ENCODE results near the gene TIRAP.
"Not testable (repeated sequence)": the region's sequence is repeated elsewhere in the genome, so short reads cannot be mapped to it uniquely, and the experiment has no call there.

TIRAP gene, protein sequence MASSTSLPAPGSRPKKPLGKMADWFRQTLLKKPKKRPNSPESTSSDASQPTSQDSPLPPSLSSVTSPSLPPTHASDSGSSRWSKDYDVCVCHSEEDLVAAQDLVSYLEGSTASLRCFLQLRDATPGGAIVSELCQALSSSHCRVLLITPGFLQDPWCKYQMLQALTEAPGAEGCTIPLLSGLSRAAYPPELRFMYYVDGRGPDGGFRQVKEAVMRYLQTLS

GRCh38 chr11:126282736-126283591 lies at the start of gene TIRAP:
TSS of gene TIRAP (plus strand) at chr11:126283093. CDS start at chr11:126290895, 7,802 bp downstream.
- DNase-seq, result peak; percentile 31

DNA sequence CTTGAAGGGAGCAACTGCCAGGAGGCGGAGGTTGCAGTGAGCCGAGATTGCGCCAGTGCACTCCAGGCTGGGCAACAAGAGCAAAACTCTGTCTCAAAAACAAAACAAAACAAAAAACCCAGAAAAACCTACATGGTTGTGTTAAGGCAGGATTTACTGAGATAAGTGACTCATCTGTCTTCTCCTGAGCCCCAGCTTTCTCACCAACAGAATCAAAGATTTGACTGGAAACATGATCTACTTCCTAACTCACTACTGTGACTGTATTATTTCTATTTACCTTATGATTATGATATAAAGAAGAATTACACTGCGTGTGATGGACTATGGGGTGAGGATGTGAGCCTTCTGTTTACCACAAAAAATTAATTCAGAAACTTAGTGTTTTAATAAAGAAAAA lies 49.5 kb upstream of the TIRAP start:
- no peak for DNase-seq

- no peak for DNase-seq
Observed at GRCh38 chr11:126246636-126247035, 36.3 kb upstream of the TIRAP start.

GRCh38 chr11:126253265-126253664 lies 29.6 kb upstream of the TIRAP start:
- no peak for DNase-seq

DNA sequence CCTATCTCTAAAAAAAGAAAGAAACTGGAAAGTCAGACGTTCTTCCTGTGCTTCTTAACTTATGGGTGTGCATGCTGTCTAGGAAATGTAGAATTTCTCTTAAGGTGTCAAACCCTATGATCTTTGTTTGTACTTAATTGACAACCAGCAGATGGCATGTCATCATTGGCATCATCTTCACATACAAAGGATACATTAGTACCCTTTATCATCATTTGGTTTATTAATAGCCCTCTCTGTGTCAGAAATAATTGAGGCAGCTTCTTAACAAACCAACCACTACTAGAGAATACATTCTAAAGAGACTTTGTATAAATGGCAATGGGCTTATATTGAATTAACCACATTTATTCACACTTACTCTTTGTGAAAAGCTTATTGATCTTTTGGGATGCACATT lies 28.1 kb upstream of the TIRAP start:
- no peak for DNase-seq

DNA sequence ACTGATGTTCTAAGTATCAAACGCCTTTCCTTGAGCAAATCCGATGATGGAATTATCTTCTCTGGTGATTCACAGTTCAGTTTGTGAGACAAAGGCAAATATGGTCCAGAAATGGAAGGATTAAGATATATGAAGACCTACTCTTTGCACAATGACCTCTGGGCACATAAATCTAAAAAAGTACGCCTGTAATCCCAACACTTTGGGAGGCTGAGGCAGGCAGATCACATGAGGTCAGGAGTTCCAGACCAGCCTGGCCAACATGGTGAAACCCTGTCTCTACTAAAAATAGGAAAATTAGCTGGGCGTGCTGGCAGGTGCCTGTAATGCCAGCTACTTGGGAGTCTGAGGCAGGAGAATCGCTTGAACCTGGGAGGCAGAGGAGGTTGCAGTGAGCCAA lies 27.4 kb upstream of the TIRAP start:
- DNase-seq, result not testable (repeated sequence)

DNA sequence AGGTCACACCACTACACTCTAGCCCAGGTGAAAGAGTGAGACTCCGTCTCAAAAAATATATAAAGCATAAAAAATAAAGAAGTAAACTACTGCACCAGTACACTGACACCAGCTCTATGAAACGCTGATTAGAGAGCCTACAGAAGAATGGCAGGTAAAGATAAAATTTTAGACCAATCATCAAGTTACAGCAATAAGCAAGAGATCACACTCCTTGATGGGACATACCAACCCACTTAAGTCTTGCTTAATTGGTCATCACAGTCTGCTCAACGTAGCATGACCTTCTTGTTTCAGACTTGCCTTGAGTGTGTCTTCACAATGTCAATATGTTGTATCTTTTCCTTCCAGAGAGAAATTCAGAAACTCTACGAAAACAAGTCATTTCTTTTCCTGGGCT lies 26.7 kb upstream of the TIRAP start:
- DNase-seq, result no peak

DNA sequence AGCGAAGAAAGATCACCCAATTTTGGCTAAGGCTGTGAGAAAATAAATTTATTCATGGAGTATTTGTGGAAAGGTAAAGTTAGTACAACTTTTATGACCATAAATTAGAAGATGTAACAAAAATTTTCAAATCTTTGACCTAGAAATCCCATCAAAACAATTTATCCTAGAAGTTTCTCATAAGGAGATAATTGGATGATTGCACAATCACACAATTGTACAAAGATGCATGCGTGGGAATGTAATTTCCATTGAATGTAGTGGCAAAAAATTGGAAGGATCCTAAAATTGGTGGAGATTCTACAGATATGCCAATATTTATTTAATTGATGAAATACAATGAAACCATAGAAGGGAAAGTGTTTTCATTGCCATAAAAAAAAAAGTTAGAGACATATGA lies 25.7 kb upstream of the TIRAP start:
- DNase-seq, result no peak

DNA sequence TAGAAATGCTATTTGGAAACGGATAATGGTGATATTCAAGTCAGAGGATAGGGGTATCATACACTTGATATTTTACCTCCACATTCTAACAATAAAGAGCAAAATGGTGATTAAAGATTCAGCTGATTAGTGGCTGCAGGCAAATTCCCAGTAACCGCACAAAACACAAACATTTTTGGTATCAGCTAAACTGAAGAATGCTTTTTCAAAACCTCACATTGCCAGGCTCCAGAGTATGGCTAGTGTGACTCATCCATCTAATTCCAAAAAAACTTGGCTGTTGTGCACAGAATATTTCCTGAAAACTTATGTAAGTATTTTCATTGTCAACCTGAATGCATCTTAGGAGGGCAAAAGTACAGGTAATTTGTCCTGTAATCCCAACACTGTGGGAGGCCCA lies 25.1 kb upstream of the TIRAP start:
- DNase-seq, result no peak

DNA sequence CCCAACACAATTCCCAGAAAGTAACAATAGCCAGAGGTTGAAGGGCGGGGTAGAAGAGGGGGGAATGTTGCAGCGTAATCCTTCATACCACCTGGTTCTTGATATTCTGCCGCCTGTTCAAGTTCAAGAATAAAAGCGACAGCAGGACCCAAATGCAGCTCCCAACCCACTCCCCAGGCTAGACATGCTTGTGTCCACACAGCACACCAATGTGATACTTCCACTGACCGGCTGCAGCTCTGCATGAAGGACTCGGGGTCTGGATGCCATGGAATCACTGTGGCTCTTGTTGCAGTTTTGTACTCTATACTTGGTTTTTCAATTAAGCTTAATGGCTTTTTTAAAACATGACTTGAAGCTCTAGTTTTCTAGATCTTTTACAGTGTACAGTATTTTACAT lies 20.7 kb upstream of the TIRAP start:
- no peak for DNase-seq

DNA sequence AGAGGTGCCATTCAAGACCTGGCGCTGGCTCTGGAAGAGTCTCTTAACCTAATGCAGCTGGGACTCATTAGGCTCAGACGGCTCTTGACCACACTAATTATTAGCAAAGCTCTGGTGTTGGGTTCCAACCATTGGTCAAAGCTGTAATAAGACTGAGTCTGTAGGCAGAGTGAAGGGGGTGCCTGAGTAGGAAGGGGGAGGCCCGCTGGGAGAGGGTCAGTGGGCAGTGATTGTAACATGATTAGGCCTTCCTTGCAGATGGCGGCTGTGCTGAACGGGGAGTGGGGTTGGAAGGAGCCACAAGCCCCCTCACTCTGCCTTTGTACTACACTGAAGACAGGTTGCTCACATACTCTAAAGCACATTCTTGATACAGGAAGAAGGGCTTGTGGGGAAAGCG lies 19.4 kb upstream of the TIRAP start:
- DNase-seq, result no peak

DNA sequence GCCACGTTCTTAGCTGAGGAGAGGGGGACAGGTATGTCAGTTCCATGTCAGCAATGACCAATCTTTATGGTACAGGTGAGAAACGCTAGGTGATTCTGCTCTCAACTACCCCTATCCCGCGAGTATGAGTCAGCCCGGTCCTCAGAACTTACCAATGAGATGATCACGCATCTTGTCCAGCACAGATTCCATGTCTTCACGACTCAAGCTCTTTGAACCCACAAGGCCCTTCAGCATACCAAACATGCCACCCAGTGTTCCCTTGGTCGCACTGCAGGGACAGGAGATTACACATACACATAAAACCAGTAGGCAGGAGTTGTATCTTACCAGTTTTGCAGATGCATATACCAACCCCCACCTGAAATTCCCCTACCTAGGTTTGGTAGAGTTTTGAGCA lies 17.1 kb upstream of the TIRAP start:
- no peak for DNase-seq

- DNase-seq, result no peak
Observed at GRCh38 chr11:126267650-126268049, 15.2 kb upstream of the TIRAP start.

GRCh38 chr11:126268361-126268707 lies 14.6 kb upstream of the TIRAP start:
- no peak for DNase-seq

DNA sequence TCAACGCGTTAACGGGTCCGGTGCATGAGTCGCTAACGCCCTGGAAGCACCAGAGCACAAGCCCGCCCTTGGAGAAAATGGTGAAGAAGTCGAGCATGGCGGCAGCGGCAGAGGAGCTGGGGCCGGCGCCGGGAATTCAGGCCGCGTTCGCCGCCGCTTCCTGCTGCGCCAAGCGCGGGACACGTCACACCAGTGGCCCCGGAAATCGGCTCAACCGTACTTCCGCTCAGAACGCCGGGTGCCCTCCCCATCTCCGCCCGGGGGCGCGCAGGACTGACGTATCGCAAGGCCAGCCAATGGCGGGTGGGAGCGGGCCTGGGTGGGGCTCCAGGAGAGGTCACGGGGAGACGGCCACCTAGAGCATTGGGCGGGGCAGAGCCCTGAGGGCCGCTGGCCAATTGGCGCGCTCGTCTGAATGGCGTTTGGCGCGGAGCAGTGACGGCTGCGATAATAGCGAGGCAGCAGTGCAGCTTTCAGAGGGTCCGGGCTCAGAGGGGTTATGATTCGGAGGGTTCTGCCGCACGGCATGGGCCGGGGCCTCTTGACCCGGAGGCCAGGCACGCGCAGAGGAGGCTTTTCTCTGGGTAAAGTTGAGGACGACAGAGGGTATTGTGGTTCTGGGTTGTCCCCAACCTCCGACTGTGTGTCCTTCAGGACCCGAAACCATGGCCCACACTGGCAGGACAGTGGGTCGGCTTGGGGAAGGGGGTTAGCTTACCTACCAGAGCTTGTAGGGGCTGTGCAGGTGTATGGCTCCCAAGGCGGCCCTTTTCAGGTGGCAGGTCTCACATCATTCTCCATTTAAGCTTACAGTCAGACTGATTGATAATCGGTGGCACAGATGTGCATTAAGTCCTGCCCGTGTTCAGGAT lies 13.9 kb upstream of the TIRAP start, which contains the start of the genes FOXRED1 and SRPRA:
TSS of gene FOXRED1 (plus strand) at position 447 of the 872 bp plus-strand sequence. CDS start at position 500, 53 bp downstream.
TSS of gene SRPRA (minus strand) at position 188 of the 872 bp plus-strand sequence. CDS start at position 97, 91 bp downstream.
- DNase-seq, result peak; percentile 93

GRCh38 chr11:126277322-126277721 lies 5.6 kb upstream of the TIRAP start:
- no peak for DNase-seq

- no peak for DNase-seq
Observed at GRCh38 chr11:126277780-126278179, 5.1 kb upstream of the TIRAP start.

- DNase-seq, result no peak
Observed at GRCh38 chr11:126279191-126279590, 3.7 kb upstream of the TIRAP start.

- no peak for DNase-seq
Observed at GRCh38 chr11:126280595-126280994, 2.3 kb upstream of the TIRAP start.

- DNase-seq, result no peak
Observed at GRCh38 chr11:126281245-126281644, 1.6 kb upstream of the TIRAP start.

DNA sequence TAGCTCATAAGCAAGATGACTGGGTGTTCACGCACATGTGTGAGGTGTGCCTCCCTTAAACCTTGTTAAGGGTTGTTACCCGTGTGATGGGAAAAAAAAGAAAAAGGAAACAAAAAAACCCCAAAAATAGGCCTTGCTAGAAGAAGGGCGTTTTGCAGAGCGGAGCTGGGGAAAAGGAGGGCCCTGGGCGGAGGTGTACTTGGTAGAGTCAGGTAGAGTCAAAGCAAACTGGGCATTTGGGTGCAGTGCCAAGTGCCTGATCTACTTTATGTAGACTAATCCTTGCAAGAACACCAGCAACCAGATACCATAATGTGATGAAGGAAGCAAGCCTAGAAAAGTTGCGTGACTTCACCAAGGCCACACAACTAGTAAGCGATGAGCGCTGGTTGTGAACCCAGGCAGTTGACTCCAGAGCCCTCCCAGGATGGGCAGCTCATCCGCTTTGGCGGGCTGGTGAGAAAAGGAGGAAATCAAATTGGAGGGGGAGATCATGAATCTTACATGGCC lies 1.2 kb upstream of the TIRAP start:
- no peak for DNase-seq

DNA sequence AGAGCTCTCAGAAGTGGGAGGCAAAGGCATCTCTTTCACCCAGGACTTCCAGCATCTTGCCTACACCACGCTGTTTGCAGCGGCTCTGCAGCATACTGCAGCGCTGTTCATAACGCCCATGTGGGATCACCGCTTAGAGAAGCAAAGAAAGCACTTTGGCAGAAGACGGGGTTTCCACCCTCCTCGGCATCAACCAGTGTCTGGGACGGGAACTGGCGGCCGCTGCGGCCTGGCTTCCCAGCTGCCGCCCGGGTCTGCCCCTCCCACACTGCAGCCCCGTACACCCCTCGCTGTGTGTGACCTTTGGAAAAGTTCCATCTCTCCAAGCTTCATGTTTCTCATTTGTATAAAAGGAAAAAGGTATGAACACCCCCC lies 545 bp upstream of the TIRAP start:
- DNase-seq, result no peak

GRCh38 chr11:126284829-126285228 lies 1.9 kb downstream of the TIRAP start:
- DNase-seq, result no peak

Data from NCI-H1417 treated with DMSO at 0.1 percent for 48 hours (cell line).